IPS-15b (cell line): ENCODE data around the gene CXCR4.
A peak's percentile ranks its signal among the peaks of the same experiment; 100 is the strongest.
"Not testable (repeated sequence)": the region's sequence is repeated elsewhere in the genome, so short reads cannot be mapped to it uniquely, and the experiment has no call there.

Experiments
- H3K27me3 ChIP-seq: one replicate; pipeline ENCODE4 v1.6.1; 2013; ENCODE audit warnings: low read length; ENCODE audit not compliant: control insufficient read depth, insufficient read depth
- H3K36me3 ChIP-seq: one replicate; pipeline ENCODE4 v1.6.1; 2013; ENCODE audit warnings: low read length; ENCODE audit not compliant: control insufficient read depth, insufficient read depth
- H3K4me1 ChIP-seq: one replicate; pipeline ENCODE4 v1.6.1; 2013; ENCODE audit warnings: mild to moderate bottlenecking, low read length; ENCODE audit not compliant: control insufficient read depth, insufficient read depth
- H3K4me3 ChIP-seq: one replicate; pipeline ENCODE4 v1.5.1; 2013; ENCODE audit warnings: low read depth, low read length
- H3K9ac ChIP-seq: one replicate; pipeline ENCODE4 v1.6.1; 2013; ENCODE audit warnings: low read depth, mild to moderate bottlenecking, low read length
- H3K9me3 ChIP-seq: one replicate; pipeline ENCODE4 v1.6.1; 2013; ENCODE audit warnings: mild to moderate bottlenecking, low read length; ENCODE audit not compliant: control insufficient read depth, insufficient read depth

The CXCR4 gene

DNA sequence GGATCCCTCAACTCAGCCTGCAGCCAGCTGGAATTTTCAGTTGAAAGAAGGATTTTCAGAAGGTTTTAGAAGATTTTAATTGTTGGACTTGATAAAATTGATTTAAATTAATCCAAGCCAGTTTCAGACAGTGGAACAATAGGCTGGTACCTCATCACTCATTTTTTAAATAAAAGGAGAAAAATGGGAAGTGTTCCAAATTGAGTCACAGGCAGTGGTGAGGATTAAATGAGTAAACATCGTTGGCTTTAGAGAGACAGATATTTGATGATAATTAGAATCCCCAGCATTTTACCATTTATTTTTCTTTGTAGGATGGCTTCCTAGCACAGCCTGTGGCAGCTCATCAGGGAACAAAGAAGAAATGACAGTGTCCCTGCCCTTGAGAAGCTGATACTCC, 7.4 kb downstream of the CXCR4 start:
- Histone ChIP-seq H3K4me3 (no peak overlapping the region), H3K9ac (no peak overlapping the region), H3K36me3 (peaks cover 4% of the 10 kb centered on the region), H3K27me3 (peaks cover 9% of the 10 kb centered on the region), H3K4me1 (no peaks in the 10 kb centered on the region), H3K9me3 (no peaks in the 10 kb centered on the region)

DNA sequence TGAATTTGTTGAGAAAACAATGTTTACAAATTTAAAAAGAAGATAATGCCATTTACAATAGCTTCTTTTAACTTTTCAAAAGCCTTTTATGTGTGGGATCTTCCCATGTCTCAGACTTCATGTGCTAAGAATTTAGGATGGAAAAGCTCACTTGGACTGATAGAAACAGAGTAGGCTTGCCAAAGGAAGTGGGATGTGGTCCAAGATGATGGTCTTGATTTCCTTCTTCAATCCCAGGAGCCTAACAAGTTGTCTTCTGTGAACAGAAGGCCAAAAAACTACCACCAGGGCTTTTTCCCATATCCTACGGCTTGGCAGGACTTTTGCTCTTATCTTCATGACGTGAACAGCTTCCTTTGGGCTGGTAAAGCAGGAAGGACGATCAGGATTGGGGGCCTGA, 9.5 kb downstream of the CXCR4 start:
- H3K4me3 ChIP-seq = no peak overlapping the region
- no peaks in the 10 kb centered on the region for H3K4me1 ChIP-seq
- no peaks in the 10 kb centered on the region for H3K27me3 ChIP-seq
- no peak overlapping the region for H3K9ac ChIP-seq
- H3K36me3 ChIP-seq = no peaks in the 10 kb centered on the region
- no peaks in the 10 kb centered on the region for H3K9me3 ChIP-seq

DNA sequence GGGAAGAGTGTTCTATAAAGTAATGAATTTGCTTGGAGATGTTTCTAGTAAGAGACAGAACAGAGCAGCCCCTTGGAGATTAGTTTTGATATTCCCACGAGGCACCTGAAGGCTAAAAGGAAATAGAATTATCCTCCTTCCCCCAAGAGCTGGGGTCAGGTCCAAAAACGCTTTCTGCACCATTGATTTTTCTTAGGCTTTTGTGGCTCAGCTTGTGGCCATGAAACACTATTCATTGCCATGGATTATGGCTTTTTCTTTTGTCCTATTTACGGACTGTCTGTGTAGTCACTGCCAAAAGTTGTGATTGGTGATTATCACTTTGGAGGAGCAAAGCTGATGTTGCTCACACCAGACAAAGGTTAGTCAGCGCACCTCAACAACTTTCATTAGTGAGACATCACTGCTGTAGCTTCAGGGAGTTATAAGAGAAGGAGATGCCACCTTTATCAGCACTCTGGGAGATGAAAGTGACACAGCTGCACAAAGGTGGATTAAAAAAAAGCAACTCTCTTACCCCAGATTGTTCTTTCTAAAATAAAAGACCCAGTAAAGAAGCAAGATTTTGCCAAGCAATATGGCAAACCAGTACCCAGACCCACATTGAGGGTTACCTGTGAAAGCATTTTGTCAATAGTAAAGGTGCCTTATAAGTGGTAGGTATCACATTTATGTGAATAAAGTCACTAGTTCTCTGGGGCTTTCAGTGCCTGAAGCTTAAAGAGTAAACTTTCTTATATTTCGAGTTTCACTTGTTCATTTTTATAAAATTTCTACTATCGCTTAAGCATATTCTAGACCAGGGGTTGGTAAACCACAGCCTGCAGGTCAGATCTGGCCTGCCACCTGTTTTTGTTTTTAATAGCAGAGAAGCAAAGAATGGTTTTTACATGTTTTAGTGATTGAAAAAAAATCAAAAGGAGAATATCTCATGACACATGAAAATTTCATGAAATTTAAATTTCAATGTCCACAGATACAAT, 10.6 kb downstream of the CXCR4 start:
- Histone ChIP-seq H3K9ac (no peak overlapping the region), H3K36me3 (no peaks in the 10 kb centered on the region), H3K4me1 (no peaks in the 10 kb centered on the region), H3K9me3 (no peaks in the 10 kb centered on the region), H3K4me3 (no peak overlapping the region), H3K27me3 (no peaks in the 10 kb centered on the region)

DNA sequence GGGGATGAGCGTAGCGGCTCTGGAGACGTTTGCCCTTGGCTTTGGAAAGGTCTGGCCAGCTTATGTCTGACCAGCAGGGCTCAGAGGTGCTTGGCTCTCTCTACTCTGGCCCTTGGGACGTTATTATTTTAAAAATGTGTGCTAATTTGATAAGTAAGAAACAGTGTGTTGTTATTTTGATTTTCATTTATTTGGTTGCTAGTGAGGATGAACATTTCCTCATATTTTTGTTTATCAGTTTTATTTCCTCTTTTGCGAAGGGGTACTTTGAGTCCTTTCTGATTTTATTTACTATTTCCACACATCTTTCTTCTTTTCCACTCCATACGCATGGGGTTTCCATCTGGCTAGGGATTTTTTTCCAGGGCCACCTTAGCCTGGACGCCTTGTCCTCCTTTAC, 11.4 kb downstream of the CXCR4 start:
- Histone ChIP-seq H3K27me3 (no peaks in the 10 kb centered on the region), H3K9me3 (no peaks in the 10 kb centered on the region), H3K4me3 (no peak overlapping the region), H3K9ac (no peak overlapping the region), H3K36me3 (no peaks in the 10 kb centered on the region), H3K4me1 (no peaks in the 10 kb centered on the region)

DNA sequence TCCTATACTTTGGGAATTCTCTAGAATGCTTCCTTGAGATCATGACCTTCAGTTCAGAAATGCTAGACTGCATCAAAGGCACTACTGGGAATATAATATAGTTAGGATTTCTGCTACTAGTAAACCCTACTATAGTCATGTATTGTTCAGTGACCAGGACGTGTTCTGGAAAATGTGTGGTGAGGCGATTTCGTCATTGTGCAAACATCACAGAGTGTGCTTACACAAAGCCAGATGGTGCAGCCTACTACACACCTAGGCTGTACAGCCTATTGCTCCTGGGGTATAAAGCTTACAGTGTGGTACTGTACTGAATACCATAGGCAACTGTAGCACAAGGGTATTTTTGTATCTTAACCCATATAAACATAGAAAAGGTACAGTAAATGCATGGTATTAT, 13.0 kb downstream of the CXCR4 start:
- H3K27me3 ChIP-seq = no peaks in the 10 kb centered on the region
- H3K9ac ChIP-seq = no peak overlapping the region
- H3K4me3 ChIP-seq = no peak overlapping the region
- no peaks in the 10 kb centered on the region for H3K9me3 ChIP-seq
- H3K4me1 ChIP-seq = no peaks in the 10 kb centered on the region
- no peaks in the 10 kb centered on the region for H3K36me3 ChIP-seq

DNA sequence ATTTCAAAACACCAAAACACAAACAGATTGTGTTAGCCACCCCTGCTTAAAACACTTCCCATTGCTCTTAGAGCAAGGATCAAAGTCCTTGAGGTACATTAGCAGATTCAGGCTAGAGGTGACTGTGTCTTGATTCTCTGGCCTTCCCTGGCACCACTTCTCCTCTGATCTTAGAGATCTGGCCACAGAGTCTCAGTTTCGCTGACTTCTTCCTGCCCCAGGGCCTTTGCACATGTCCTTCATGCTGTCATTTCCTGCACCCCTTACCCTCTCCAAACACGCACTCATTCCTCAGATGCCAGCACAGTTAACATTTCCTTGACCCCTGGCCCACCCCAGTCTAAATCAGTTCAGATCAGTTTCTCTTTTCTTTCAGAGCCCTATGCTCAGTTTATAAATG, 16.9 kb downstream of the CXCR4 start:
- Histone ChIP-seq H3K27me3 (no peaks in the 10 kb centered on the region), H3K36me3 (no peaks in the 10 kb centered on the region), H3K9me3 (no peaks in the 10 kb centered on the region), H3K4me1 (no peaks in the 10 kb centered on the region), H3K9ac (no peak overlapping the region), H3K4me3 (no peak overlapping the region)

DNA sequence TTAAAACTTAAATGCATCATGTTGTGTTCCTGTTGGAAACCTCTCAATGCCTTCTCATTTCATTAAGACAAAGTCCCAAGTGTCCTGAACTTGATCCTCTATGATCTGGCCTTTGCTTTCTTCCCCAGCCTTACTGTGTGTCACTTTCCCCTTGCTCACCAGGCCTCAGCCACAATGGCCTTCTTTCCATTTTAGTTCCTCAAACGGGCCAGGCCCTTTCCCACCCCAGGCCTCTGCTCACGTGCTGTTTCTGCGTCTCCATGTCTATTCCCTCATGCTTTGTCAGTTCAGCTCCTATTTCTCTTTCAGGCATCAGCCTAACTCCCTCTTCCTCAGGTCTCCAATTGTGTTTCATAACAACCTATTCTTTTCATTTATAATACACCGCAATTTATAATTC, 19.5 kb downstream of the CXCR4 start:
- Histone ChIP-seq H3K27me3 (no peaks in the 10 kb centered on the region), H3K9ac (no peak overlapping the region)

DNA sequence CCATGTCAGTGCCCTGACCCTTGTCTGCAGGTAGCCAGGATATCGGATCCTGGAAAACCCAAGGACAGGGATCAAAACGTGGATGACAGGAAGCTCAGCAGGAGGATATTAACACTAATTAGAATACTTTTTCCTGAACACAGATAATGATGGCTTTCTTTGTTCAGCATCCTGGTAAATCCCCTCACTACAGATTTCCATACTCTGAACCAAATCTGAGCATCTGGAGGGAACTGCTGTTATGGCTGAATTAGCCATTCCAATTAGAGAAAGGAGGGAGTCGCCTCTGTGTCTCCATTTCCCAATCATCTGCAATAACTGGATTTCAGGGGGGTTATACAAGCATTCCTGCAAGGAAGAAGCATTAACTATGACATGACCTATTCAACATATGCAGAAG, 24.4 kb downstream of the CXCR4 start:
- Histone ChIP-seq H3K36me3 (no peaks in the 10 kb centered on the region), H3K4me3 (no peak overlapping the region), H3K9me3 (no peaks in the 10 kb centered on the region), H3K27me3 (no peaks in the 10 kb centered on the region), H3K4me1 (no peaks in the 10 kb centered on the region), H3K9ac (no peak overlapping the region)

More for the DNA sequence above, 19.5 kb downstream of the CXCR4 start:
- Histone ChIP-seq H3K4me3 (no peak overlapping the region), H3K36me3 (no peaks in the 10 kb centered on the region), H3K4me1 (no peaks in the 10 kb centered on the region), H3K9me3 (no peaks in the 10 kb centered on the region)

DNA sequence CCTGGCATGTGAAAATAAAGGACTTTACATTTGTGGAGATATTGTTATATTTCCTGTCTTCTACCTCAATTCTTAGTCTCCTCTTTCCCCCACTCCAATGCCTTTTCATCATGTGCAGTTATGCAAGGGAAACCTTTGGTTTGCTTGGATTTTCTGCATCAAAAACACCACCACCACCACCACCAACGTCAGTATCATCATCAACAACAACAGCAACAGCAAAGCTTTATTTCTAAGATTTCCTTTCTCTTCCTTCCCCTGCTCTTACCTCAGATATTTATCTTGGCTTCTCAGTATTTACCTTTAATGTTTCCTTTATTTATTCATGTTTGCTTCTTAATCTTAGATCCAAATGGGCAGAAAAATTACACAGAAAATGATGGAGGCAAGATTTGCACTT, 26.1 kb downstream of the CXCR4 start:
- Histone ChIP-seq H3K36me3 (no peaks in the 10 kb centered on the region), H3K4me3 (no peak overlapping the region), H3K4me1 (no peaks in the 10 kb centered on the region), H3K9ac (no peak overlapping the region), H3K9me3 (no peaks in the 10 kb centered on the region), H3K27me3 (no peaks in the 10 kb centered on the region)

DNA sequence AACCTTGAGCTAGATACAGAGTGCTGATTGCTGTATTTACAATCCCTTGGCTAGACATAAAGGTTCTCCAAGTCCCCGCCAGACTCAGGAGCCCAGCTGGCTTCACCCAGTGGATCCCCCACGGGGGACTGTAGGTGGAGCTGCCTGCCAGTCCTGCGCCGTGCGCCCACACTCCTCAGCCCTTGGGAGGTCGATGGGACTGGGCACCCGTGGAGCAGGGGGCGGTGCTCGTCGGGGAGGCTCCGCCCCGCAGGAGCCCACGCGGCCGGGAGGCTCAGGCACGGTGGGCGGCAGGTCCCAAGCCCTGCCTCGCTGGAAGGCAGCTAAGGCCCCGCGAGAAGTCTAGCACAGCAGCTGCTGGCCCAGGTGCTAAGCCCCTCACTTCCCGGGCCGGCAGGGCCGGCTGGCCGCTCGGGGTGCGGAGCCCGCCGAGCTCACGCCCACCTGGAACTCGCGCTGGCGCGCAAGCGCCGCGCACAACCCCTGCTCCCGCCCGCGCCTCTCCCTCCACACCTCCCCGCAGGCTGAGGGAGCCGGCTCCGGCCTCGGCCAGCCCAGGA, 30.0 kb downstream of the CXCR4 start:
- H3K9ac ChIP-seq, H3K36me3 ChIP-seq, H3K4me1 ChIP-seq, H3K27me3 ChIP-seq, H3K9me3 ChIP-seq: not testable (repeated sequence)
- peak overlapping the region; percentile 8 for H3K4me3 ChIP-seq

DNA sequence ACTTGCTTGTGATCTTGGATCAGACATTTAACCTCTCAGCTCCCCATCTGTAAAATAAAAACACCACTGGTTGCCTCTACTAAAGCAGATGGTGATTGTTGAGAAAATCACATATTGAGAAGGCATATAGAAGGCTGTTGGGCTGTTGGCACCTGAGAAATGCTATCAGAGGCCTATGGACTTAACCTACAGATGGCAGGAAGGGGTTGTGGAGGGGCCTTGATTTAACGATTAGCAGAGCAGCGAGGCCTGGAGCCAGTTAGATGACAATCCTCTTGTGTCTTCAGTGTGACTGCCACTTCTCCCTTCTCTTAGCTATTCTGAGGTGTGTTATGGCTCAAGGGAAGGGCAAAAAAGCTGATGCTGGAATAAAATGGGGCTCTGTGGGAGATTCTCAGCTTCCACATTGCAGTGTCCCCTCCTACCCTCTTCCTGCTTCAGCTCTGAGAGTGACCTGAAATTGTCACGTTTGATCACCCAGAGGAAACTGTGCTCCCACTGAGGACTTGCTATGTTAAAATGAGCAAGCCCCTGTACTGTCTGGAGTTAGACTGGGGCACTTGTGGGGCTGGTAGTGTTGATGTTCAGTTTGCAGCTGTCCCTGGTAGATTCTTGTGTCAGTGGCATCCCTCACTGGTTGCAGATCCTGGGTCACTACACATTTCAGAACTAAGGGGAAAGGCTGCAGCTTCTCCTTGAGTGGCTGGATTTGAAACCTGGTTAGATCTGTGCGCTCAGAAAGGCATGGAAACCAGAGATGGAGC, 31.5 kb downstream of the CXCR4 start:
- no peaks in the 10 kb centered on the region for H3K27me3 ChIP-seq
- no peaks in the 10 kb centered on the region for H3K9me3 ChIP-seq
- no peaks in the 10 kb centered on the region for H3K4me1 ChIP-seq
- H3K4me3 ChIP-seq = no peak overlapping the region
- no peak overlapping the region for H3K9ac ChIP-seq
- H3K36me3 ChIP-seq = no peaks in the 10 kb centered on the region
